ENCODE results near the gene SCGB3A1. TPM values are rescaled to one million over a fixed set of nuclear protein-coding genes. Genes with fewer than 3 reads are reported as not detected.

SCGB3A1 gene
- polyA plus RNA-seq, 4 donors, result 0.47 to 1.6 (median 1.1) TPM

GRCh38 chr5:180606215-180606785 is 15.0 kb upstream of the SCGB3A1 start:
- no peak for DNase-seq (ENCODE audit: low read depth in 4 of 4, low spot score in 3 of 4)

- no peak for DNase-seq (ENCODE audit: low read depth in 4 of 4, low spot score in 3 of 4)
These were observed 14.4 kb upstream of the SCGB3A1 start for GRCh38 chr5:180605554-180606214.

GRCh38 chr5:180604271-180604670 is 13.0 kb upstream of the SCGB3A1 start:
- DNase-seq (ENCODE audit: low read depth in 4 of 4, low spot score in 3 of 4), result no peak

GRCh38 chr5:180603076-180603594 is 11.8 kb upstream of the SCGB3A1 start:
- no peak for DNase-seq (ENCODE audit: low read depth in 4 of 4, low spot score in 3 of 4)

GRCh38 chr5:180602481-180603075 is 11.3 kb upstream of the SCGB3A1 start:
- no peak for DNase-seq (ENCODE audit: low read depth in 4 of 4, low spot score in 3 of 4)

GRCh38 chr5:180601591-180602480 is 10.5 kb upstream of the SCGB3A1 start:
- DNase-seq (ENCODE audit: low read depth in 4 of 4, low spot score in 3 of 4), result no peak

- no peak for DNase-seq (ENCODE audit: low read depth in 4 of 4, low spot score in 3 of 4)
These were observed 9.3 kb upstream of the SCGB3A1 start for GRCh38 chr5:180600554-180601041.

- DNase-seq (ENCODE audit: low read depth in 4 of 4, low spot score in 3 of 4), result no peak
These were observed 8.8 kb upstream of the SCGB3A1 start for GRCh38 chr5:180599981-180600553.

GRCh38 chr5:180599590-180599914 is 8.3 kb upstream of the SCGB3A1 start:
- no peak for DNase-seq (ENCODE audit: low read depth in 4 of 4, low spot score in 3 of 4)

- DNase-seq (ENCODE audit: low read depth in 4 of 4, low spot score in 3 of 4), result no peak
These were observed 7.7 kb upstream of the SCGB3A1 start for GRCh38 chr5:180598797-180599589.

- no peak for DNase-seq (ENCODE audit: low read depth in 4 of 4, low spot score in 3 of 4)
These were observed 7.0 kb upstream of the SCGB3A1 start for GRCh38 chr5:180598316-180598701.

GRCh38 chr5:180596668-180597231 is 5.5 kb upstream of the SCGB3A1 start:
- DNase-seq (ENCODE audit: low read depth in 4 of 4, low spot score in 3 of 4), result no peak

- no peak for DNase-seq (ENCODE audit: low read depth in 4 of 4, low spot score in 3 of 4)
These were observed 4.9 kb upstream of the SCGB3A1 start for GRCh38 chr5:180596115-180596667.

- DNase-seq (ENCODE audit: low read depth in 4 of 4, low spot score in 3 of 4), result no peak
These were observed 4.2 kb upstream of the SCGB3A1 start for GRCh38 chr5:180595381-180596114.

GRCh38 chr5:180595046-180595379 is 3.7 kb upstream of the SCGB3A1 start:
- DNase-seq (ENCODE audit: low read depth in 4 of 4, low spot score in 3 of 4), result no peak

- DNase-seq (ENCODE audit: low read depth in 4 of 4, low spot score in 3 of 4), result no peak
These were observed 3.2 kb upstream of the SCGB3A1 start for GRCh38 chr5:180594311-180595045.

GRCh38 chr5:180593446-180594206 is 2.3 kb upstream of the SCGB3A1 start:
- DNase-seq (ENCODE audit: low read depth in 4 of 4, low spot score in 3 of 4), result no peak
